H9 (cell line): ENCODE measurements around the gene CCDC170. TPM values are rescaled to one million over a fixed set of nuclear protein-coding genes. Genes with fewer than 3 reads are reported as not detected.

ENCODE experiments used
- DNase-seq: peaks from one replicate; pipeline ENCODE4 v3.0.0-alpha.2; 2017
- H2AFZ ChIP-seq: one replicate; pipeline ENCODE4 v1.6.1; 2013; ENCODE audit warnings: mild to moderate bottlenecking, low read length, control low read depth, moderate library complexity
- H2AK5ac ChIP-seq: 2 replicates; pipeline ENCODE4 v1.6.1; 2013; ENCODE audit warnings: low read length, control low read depth, mixed read lengths; ENCODE audit not compliant: insufficient read length
- H2BK120ac ChIP-seq: one replicate; pipeline ENCODE4 v1.6.1; 2013; ENCODE audit warnings: low read depth, mild to moderate bottlenecking, low read length, control low read depth, inconsistent platforms; ENCODE audit not compliant: poor library complexity, severe bottlenecking
- H2BK12ac ChIP-seq: 2 replicates; pipeline ENCODE4 v1.6.1; 2013; ENCODE audit warnings: low read length, control low read depth, mixed read lengths, low read depth; ENCODE audit not compliant: insufficient read length
- H2BK15ac ChIP-seq: 2 replicates; pipeline ENCODE4 v1.6.1; 2013; ENCODE audit warnings: low read depth, low read length, control low read depth
- H2BK20ac ChIP-seq: one replicate; pipeline ENCODE4 v1.6.1; 2013; ENCODE audit warnings: low read depth, mild to moderate bottlenecking, low read length, control low read depth, inconsistent platforms; ENCODE audit not compliant: poor library complexity, severe bottlenecking
- H2BK5ac ChIP-seq: 2 replicates; pipeline ENCODE4 v1.6.1; 2013; ENCODE audit warnings: low read length, control low read depth, mixed read lengths; ENCODE audit not compliant: insufficient read length
- H3K14ac ChIP-seq: 2 replicates; pipeline ENCODE4 v1.6.1; 2013; ENCODE audit warnings: low read length, control low read depth; ENCODE audit not compliant: insufficient read depth
- H3K18ac ChIP-seq: 2 replicates; pipeline ENCODE4 v1.6.1; 2013; ENCODE audit warnings: low read depth, mild to moderate bottlenecking, mixed read lengths, low read length, control low read depth; ENCODE audit not compliant: insufficient read length
- H3K23ac ChIP-seq: 2 replicates; pipeline ENCODE4 v1.6.1; 2013; ENCODE audit warnings: low read length, control low read depth, mixed read lengths, low read depth; ENCODE audit not compliant: insufficient read length
- H3K23me2 ChIP-seq: 2 replicates; pipeline ENCODE4 v1.6.1; 2013; ENCODE audit warnings: low read depth, mild to moderate bottlenecking, mixed read lengths, low read length, control low read depth; ENCODE audit not compliant: insufficient read length, poor library complexity, severe bottlenecking
- H3K27ac ChIP-seq: 2 replicates; pipeline ENCODE4 v1.5.1; 2013; ENCODE audit warnings: low read length, control low read depth, mixed read lengths, low read depth; ENCODE audit not compliant: insufficient read length
- H3K27me3 ChIP-seq: 2 replicates; pipeline ENCODE4 v1.6.1; 2013; ENCODE audit warnings: low read length, control low read depth, inconsistent platforms; ENCODE audit not compliant: insufficient read depth
- H3K4ac ChIP-seq: 2 replicates; pipeline ENCODE4 v1.6.1; 2013; ENCODE audit warnings: low read depth, mild to moderate bottlenecking, control low read depth, inconsistent platforms, low read length, moderate library complexity
- H3K4me1 ChIP-seq: 2 replicates; pipeline ENCODE4 v1.6.1; 2013; ENCODE audit warnings: low read length, control low read depth, inconsistent platforms; ENCODE audit not compliant: insufficient read depth
- H3K4me2 ChIP-seq: 2 replicates; pipeline ENCODE4 v1.6.1; 2013; ENCODE audit warnings: low read length, control low read depth, mixed read lengths; ENCODE audit not compliant: insufficient read length, insufficient read depth
- H3K56ac ChIP-seq: 2 replicates; pipeline ENCODE4 v1.6.1; 2013; ENCODE audit warnings: low read depth, mild to moderate bottlenecking, mixed read lengths, low read length, control low read depth; ENCODE audit not compliant: insufficient read length
- H3K79me1 ChIP-seq: 2 replicates; pipeline ENCODE4 v1.6.1; 2013; ENCODE audit warnings: low read depth, mild to moderate bottlenecking, moderate library complexity, low read length, control low read depth, inconsistent platforms; ENCODE audit not compliant: insufficient read depth, poor library complexity, severe bottlenecking
- H3K79me2 ChIP-seq: 2 replicates; pipeline ENCODE4 v1.6.1; 2013; ENCODE audit warnings: low read length, control low read depth, inconsistent platforms; ENCODE audit not compliant: insufficient read depth
- H3K9ac ChIP-seq: 2 replicates; pipeline ENCODE4 v1.6.1; 2013; ENCODE audit warnings: low read length, control low read depth, mixed read lengths; ENCODE audit not compliant: insufficient read length; ENCODE audit errors: extremely low read depth
- H3K9me3 ChIP-seq: one replicate; pipeline ENCODE4 v1.6.1; 2013; ENCODE audit warnings: low read depth, low read length, inconsistent platforms; ENCODE audit not compliant: control insufficient read depth
- H3T11ph ChIP-seq: one replicate; pipeline ENCODE4 v1.6.1; 2013; ENCODE audit warnings: mild to moderate bottlenecking, low read length, control low read depth, inconsistent platforms
- H4K20me1 ChIP-seq: one replicate; pipeline ENCODE4 v1.6.1; 2013; ENCODE audit not compliant: control insufficient read depth, insufficient read length, insufficient read depth
- H4K5ac ChIP-seq: 2 replicates; pipeline ENCODE4 v1.6.1; 2013; ENCODE audit warnings: low read depth, mild to moderate bottlenecking, mixed read lengths, low read length, control low read depth; ENCODE audit not compliant: insufficient read length
- H4K8ac ChIP-seq: replicated peaks from 2 replicates; pipeline ENCODE4 v1.6.1; 2013; ENCODE audit warnings: low read length, control low read depth, mixed read lengths, low read depth; ENCODE audit not compliant: insufficient read length
- H4K91ac ChIP-seq: 2 replicates; pipeline ENCODE4 v1.6.1; 2013; ENCODE audit warnings: low read depth, mild to moderate bottlenecking, moderate library complexity, mixed read lengths, low read length, control low read depth; ENCODE audit not compliant: insufficient read length
- H3K27ac Mint-ChIP-seq, 3 experiments: 2 replicates in 2 of 3; 3 replicates in 1 of 3; pipeline ENCODE4 v1.8.0; 2020 to 2021; ENCODE audit warnings: mixed read lengths in 3 of 3, mild to moderate bottlenecking in 1 of 3, moderate library complexity in 1 of 3
- H3K27me3 Mint-ChIP-seq: 2 replicates; pipeline ENCODE4 v1.8.0; 2021; ENCODE audit warnings: low read depth, mild to moderate bottlenecking, moderate library complexity, mixed read lengths
- H3K36me3 Mint-ChIP-seq, 3 experiments: 2 replicates in 2 of 3; 3 replicates in 1 of 3; pipeline ENCODE4 v1.8.0; 2020 to 2021; ENCODE audit warnings: low read depth in 3 of 3, mixed read lengths in 3 of 3; ENCODE audit not compliant: insufficient read depth in 1 of 3
- H3K4me1 Mint-ChIP-seq, 2 experiments: 2 replicates each; pipeline ENCODE4 v1.8.0; 2020; ENCODE audit warnings: mixed read lengths in 2 of 2
- H3K4me3 Mint-ChIP-seq, 2 experiments: 2 replicates in 1 of 2; 3 replicates in 1 of 2; pipeline ENCODE4 v1.8.0; 2020 to 2021; ENCODE audit warnings: mild to moderate bottlenecking in 2 of 2, mixed read lengths in 2 of 2, moderate library complexity in 1 of 2
- H3K9me3 Mint-ChIP-seq, 2 experiments: 2 replicates in 1 of 2; 3 replicates in 1 of 2; pipeline ENCODE4 v1.8.0; 2020; ENCODE audit warnings: mild to moderate bottlenecking in 2 of 2, mixed read lengths in 2 of 2, moderate library complexity in 1 of 2
- CTCF ChIP-seq: fragments of 200-600 bp; sonication (generic); conservative IDR thresholded peaks from 3 replicates; pipeline ENCODE4 v1.8.0; 2021; ENCODE audit warnings: antibody characterized with exemption, mild to moderate bottlenecking
- WGBS: extraction: QIAGEN DNeasy Blood & Tissue Kit; methylation state at CpG from one replicate; pipeline ENCODE4 v1.1.7; 2013; ENCODE audit warnings: missing lambda C conversion rate, low lambda C conversion rate, mixed read lengths; ENCODE audit not compliant: insufficient read length; ENCODE audit errors: extremely low coverage; 5-methylcytosine and 5-hydroxymethylcytosine counted together
- total RNA-seq: library from RNA; stranded (reverse); gene quantifications from 2 replicates; pipeline ENCODE4 v1.2.1, GENCODE V29; 2021

The CCDC170 gene
- total RNA-seq, 1 experiment from 2014 or later = 0.07 TPM

- Histone ChIP-seq H3K56ac (no peak overlapping the region), H3T11ph (no peak overlapping the region), H2AFZ (no peak overlapping the region), H2BK15ac (no peak overlapping the region), H2AK5ac (no peak overlapping the region), H3K23me2 (no peaks in the 10 kb centered on the region), H2BK120ac (no peak overlapping the region), H3K27me3 (no peaks in the 10 kb centered on the region), H3K9ac (no peak overlapping the region), H3K4me1 (peaks cover 4% of the 10 kb centered on the region; the same call in 1 of the 2 replicates), H4K20me1 (no peaks in the 10 kb centered on the region), H4K8ac (no peak overlapping the region), H3K4ac (no peak overlapping the region), H2BK5ac (no peak overlapping the region), H3K79me1 (no peaks in the 10 kb centered on the region), H3K14ac (no peak overlapping the region), H3K18ac (no peak overlapping the region), H2BK12ac (no peak overlapping the region), H3K9me3 (no peaks in the 10 kb centered on the region), H4K91ac (no peak overlapping the region), H3K27ac (no peak overlapping the region), H3K79me2 (no peaks in the 10 kb centered on the region), H2BK20ac (no peak overlapping the region), H3K23ac (no peak overlapping the region), H3K4me2 (no peak overlapping the region), H4K5ac (no peak overlapping the region)
- Mint-ChIP-seq H3K27me3 (no peaks in the 10 kb centered on the region), H3K9me3 (no peaks in the 10 kb centered on the region; a peak in 1 of 5 replicates), H3K4me3 (no peak overlapping the region), H3K27ac (no peak overlapping the region), H3K36me3 (no peaks in the 10 kb centered on the region; a peak in 2 of 7 replicates), H3K4me1 (peaks cover 27 to 30% of the 10 kb centered on the region in 2 experiments)
- no CpG with 5 or more reads among the region's 2 CpGs for WGBS
- no peak for DNase-seq
- no peak for TF ChIP-seq CTCF
Measured at GRCh38 chr6:151617539-151617938, 123.7 kb downstream of the CCDC170 start.
